GM23338 (cell line): ENCODE measurements around the gene TM9SF2. TPM values are rescaled to one million over a fixed set of nuclear protein-coding genes. Genes with fewer than 3 reads are reported as not detected.
A peak's percentile ranks its signal among the peaks of the same experiment; 100 is the strongest.

Source experiments
- ATAC-seq: fragments of 200-7000 bp; cut with Tn5 transposase; 3 replicates; pipeline ENCODE4 v1.9.1; 2020
- DNase-seq: peaks from one replicate; pipeline ENCODE4 v3.0.0-alpha.2; 2015; ENCODE audit warnings: low spot score
- H2AFZ ChIP-seq: fragments of 200-600 bp; sonication (generic); 2 replicates; pipeline ENCODE4 v1.8.0; 2016; ENCODE audit warnings: antibody characterized with exemption, mild to moderate bottlenecking, moderate library complexity
- H3F3A ChIP-seq: fragments of 200-600 bp; sonication (generic); replicated peaks from 2 replicates; pipeline ENCODE4 v1.8.0; 2017; ENCODE audit warnings: antibody characterized with exemption, mixed run types, low read depth
- H3K27ac ChIP-seq: fragments of 200-600 bp; sonication (generic); 2 replicates; pipeline ENCODE4 v1.6.1; 2016; ENCODE audit warnings: low read depth
- H3K27me3 ChIP-seq: fragments of 200-600 bp; sonication (generic); 2 replicates; pipeline ENCODE4 v1.8.0; 2016; ENCODE audit warnings: mild to moderate bottlenecking, mixed run types, moderate library complexity; ENCODE audit not compliant: insufficient read depth
- H3K36me3 ChIP-seq: fragments of 200-600 bp; sonication (generic); 2 replicates; pipeline ENCODE4 v1.8.0; 2016; ENCODE audit warnings: mild to moderate bottlenecking; ENCODE audit not compliant: insufficient read depth
- H3K4me1 ChIP-seq: fragments of 200-600 bp; sonication (generic); 2 replicates; pipeline ENCODE4 v1.8.0; 2016; ENCODE audit warnings: mild to moderate bottlenecking, moderate library complexity; ENCODE audit not compliant: insufficient read depth
- H3K4me2 ChIP-seq: fragments of 200-600 bp; sonication (generic); 2 replicates; pipeline ENCODE4 v1.7.1; 2017; ENCODE audit warnings: mixed run types
- H3K4me3 ChIP-seq: fragments of 200-600 bp; sonication (generic); 2 replicates; pipeline ENCODE4 v1.6.1; 2016; ENCODE audit warnings: mixed run types
- H3K79me2 ChIP-seq: fragments of 200-600 bp; sonication (generic); replicated peaks from 2 replicates; pipeline ENCODE4 v1.8.0; 2017; ENCODE audit warnings: mild to moderate bottlenecking; ENCODE audit not compliant: insufficient read depth
- H3K9me2 ChIP-seq: fragments of 200-600 bp; sonication (generic); 2 replicates; pipeline ENCODE4 v1.8.0; 2017; ENCODE audit not compliant: insufficient read depth
- H4K20me1 ChIP-seq: fragments of 200-600 bp; sonication (generic); replicated peaks from 2 replicates; pipeline ENCODE4 v1.8.0; 2017; ENCODE audit warnings: mild to moderate bottlenecking; ENCODE audit not compliant: insufficient read depth
- H3K27ac Mint-ChIP-seq: 2 replicates; pipeline ENCODE4 v1.8.0; 2020; ENCODE audit warnings: inconsistent platforms, mild to moderate bottlenecking, moderate library complexity, mixed read lengths
- H3K27me3 Mint-ChIP-seq: 3 replicates; pipeline ENCODE4 v1.8.0; 2022; ENCODE audit warnings: low read depth, mild to moderate bottlenecking, moderate library complexity, mixed read lengths, inconsistent platforms; ENCODE audit not compliant: insufficient read depth, poor library complexity
- H3K36me3 Mint-ChIP-seq: 3 replicates; pipeline ENCODE4 v1.8.0; 2021; ENCODE audit warnings: low read depth, mild to moderate bottlenecking, inconsistent platforms, moderate library complexity, mixed read lengths
- H3K4me1 Mint-ChIP-seq: 3 replicates; pipeline ENCODE4 v1.8.0; 2020; ENCODE audit warnings: mild to moderate bottlenecking, inconsistent platforms, mixed read lengths
- H3K4me3 Mint-ChIP-seq: 3 replicates; pipeline ENCODE4 v1.8.0; 2021; ENCODE audit warnings: moderate library complexity, mild to moderate bottlenecking, inconsistent platforms, mixed read lengths
- H3K9me3 Mint-ChIP-seq: 3 replicates; pipeline ENCODE4 v1.8.0; 2020; ENCODE audit warnings: moderate library complexity, mild to moderate bottlenecking, inconsistent platforms, mixed read lengths
- CTCF ChIP-seq, 2 experiments: fragments of 200-600 bp in 1 of 2; sonication (generic) in 1 of 2; conservative IDR thresholded peaks; 2 replicates each; pipeline versions ENCODE4 v1.5.1 to v1.6.1; 2016 to 2017; ENCODE audit warnings: antibody characterized with exemption in 2 of 2, low read depth in 2 of 2, mild to moderate bottlenecking in 2 of 2, moderate library complexity in 1 of 2
- JUNB ChIP-seq: IDR thresholded peaks from one replicate; pipeline ENCODE4 v1.6.1; 2016; ENCODE audit warnings: antibody characterized with exemption; ENCODE audit not compliant: unreplicated experiment
- REST ChIP-seq: IDR thresholded peaks from one replicate; pipeline ENCODE4 v1.6.1; 2018; ENCODE audit warnings: antibody characterized with exemption; ENCODE audit not compliant: unreplicated experiment
- ZNF114 ChIP-seq: fragments of 250-450 bp; sonication (Bioruptor Pico); IDR thresholded peaks from 2 replicates; pipeline ENCODE4 v1.5.0; 2020; ENCODE audit warnings: mild to moderate bottlenecking, moderate library complexity
- polyA plus RNA-seq: library from polyadenylated mRNA; unstranded; fragments of >200 nt; fragmentation: Nextera tagmentation; extraction: Ambion mirVana; gene quantifications from 2 replicates; pipeline ENCODE4 v1.2.1, GENCODE V29; 2016
- total RNA-seq: library from RNA; depleted of rRNA; stranded (reverse); fragments of >200 nt; shearing (Covaris generic); gene quantifications from 2 replicates; pipeline ENCODE4 v1.2.3, GENCODE V29; 2014

Gene TM9SF2
- total and polyA plus RNA-seq, 2 experiments from 2014 or later = 50.5 to 115 TPM

DNA sequence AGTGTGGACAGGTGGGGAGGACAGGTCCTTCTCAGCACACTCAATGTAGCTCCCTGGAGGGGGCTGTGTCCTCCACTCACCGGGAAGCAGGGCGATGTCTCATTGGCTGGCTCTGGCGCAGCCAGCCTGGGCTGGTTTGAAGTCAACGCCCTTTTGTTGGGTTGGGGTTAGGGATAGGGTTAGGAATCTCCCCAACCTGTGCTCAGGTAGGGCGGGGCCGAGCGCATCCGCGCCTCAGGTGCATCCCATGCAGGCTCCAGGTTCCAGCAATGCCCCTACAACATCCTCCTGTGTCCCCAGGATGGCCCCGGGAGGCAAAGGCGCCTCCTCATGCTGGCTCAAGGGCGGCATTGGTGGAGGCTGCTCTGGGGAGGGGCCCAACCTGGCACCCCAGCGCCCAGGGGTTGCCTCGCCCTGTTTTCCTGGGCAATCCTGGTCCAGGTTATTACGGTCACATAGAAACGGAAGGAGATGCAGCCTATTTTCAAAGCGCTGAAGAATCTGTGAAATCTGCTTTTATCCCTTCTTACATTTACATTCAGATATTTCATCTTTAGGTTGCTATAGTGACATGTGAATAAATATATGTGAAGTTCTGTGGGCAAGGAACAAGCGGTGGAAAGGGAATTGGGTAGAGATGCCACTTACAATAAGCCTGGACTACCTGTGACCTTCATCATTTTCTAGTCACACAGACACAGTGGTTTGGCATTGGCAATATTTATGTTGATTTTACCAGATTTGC lies 74.3 kb downstream of the TM9SF2 start:
- H3K4me3 ChIP-seq = no peak overlapping the region
- no peaks in the 10 kb centered on the region for H3K27me3 ChIP-seq
- no peak overlapping the region for H3K27ac Mint-ChIP-seq
- H3K36me3 ChIP-seq = no peaks in the 10 kb centered on the region
- peaks cover 10% of the 10 kb centered on the region for H3K4me1 Mint-ChIP-seq
- peaks cover 1% of the 10 kb centered on the region for H3K27me3 Mint-ChIP-seq
- no peaks in the 10 kb centered on the region for H3K9me3 Mint-ChIP-seq
- no peaks in the 10 kb centered on the region for H3K79me2 ChIP-seq
- H4K20me1 ChIP-seq = no peaks in the 10 kb centered on the region
- no peaks in the 10 kb centered on the region for H3K9me2 ChIP-seq
- ATAC-seq (peak; percentile 96), DNase-seq (peak; percentile 74)
- peaks cover 10% of the 10 kb centered on the region; the same call in 1 of the 2 replicates for H3K4me1 ChIP-seq
- H3F3A ChIP-seq = 0 out of 2 replicates have a peak, but pooled peaks cover 3% of the 10 kb centered on the region
- no peak overlapping the region for H2AFZ ChIP-seq
- no peak overlapping the region for H3K4me2 ChIP-seq
- H3K27ac ChIP-seq = no peak overlapping the region
- no peaks in the 10 kb centered on the region for H3K36me3 Mint-ChIP-seq
- no peak overlapping the region for H3K4me3 Mint-ChIP-seq
- no peak for TF ChIP-seq JUNB

DNA sequence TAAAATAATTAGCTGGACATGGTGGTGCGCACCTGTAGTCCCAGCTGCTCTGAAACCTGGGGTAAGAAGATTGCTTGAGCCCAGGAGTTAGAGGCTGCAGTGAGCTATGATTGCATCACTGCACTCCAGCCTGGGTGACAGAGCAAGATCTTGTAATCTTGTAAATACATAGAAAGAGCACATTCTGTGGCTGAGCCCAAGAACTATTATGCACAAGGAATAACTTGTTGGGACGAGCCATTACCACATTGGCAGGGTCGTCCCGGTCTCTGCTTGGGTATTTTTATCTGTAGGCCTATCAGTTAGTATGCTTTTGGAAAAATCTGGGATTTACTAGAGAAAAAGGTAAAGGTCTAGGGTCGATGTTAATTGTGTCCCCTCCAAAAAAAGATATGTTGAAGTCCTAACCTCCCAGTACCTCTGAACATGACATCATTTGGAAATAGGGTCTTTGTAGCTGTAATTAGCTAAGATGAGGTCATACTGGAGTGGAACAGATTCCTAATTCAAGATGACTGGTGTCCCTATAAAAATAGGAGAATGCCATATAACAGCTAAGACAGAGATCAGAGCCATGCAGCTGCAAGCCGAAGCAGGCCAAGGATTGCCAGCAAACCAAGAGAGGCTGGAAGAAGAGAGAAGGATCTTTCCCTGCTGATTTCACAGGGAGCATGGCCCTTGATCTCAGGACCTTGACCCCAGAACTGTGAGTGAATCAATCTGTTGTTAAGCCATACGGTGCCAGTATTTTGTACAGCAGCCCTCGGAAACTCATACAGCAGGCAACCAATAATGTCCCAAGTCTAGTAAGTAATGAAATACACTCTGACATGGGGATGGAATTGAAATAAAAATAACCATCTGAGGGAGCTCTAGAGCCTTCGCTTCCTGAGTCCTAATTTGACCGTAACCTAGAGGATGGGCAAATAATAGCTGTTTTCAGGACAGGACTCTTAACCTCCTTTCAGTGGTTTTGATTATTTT lies 77.0 kb downstream of the TM9SF2 start:
- DNase-seq = peak; percentile 52
- Mint-ChIP-seq H3K9me3 (no peaks in the 10 kb centered on the region), H3K27me3 (peaks cover 1% of the 10 kb centered on the region), H3K36me3 (no peaks in the 10 kb centered on the region), H3K4me3 (no peak overlapping the region), H3K4me1 (peaks cover 3% of the 10 kb centered on the region), H3K27ac (peak overlapping the region; percentile 39; the same call in 1 of the 2 replicates)
- Histone ChIP-seq H3K79me2 (no peaks in the 10 kb centered on the region), H3K9me2 (no peaks in the 10 kb centered on the region), H4K20me1 (no peaks in the 10 kb centered on the region), H3F3A (no peaks in the 10 kb centered on the region), H3K4me3 (no peak overlapping the region), H3K27ac (no peak overlapping the region), H3K4me2 (no peak overlapping the region), H2AFZ (no peak overlapping the region), H3K36me3 (no peaks in the 10 kb centered on the region), H3K4me1 (0 out of 2 replicates have a peak, but pooled peaks cover 3% of the 10 kb centered on the region), H3K27me3 (no peaks in the 10 kb centered on the region)
- TF ChIP-seq CTCF (conservative IDR thresholded peaks at IDR 0.05; ENCODE audit: low read depth in 2 of 2) (peak; percentile 42 to 55; a peak in 3 of 4 replicates), ZNF114 (CRISPR knock-in tag) (no peak), REST (no peak)
- peak; percentile 36 for ATAC-seq
